GM20431 (cell line): ENCODE measurements around the gene CHADL.
"Not testable (repeated sequence)": the region's sequence is repeated elsewhere in the genome, so short reads cannot be mapped to it uniquely, and the experiment has no call there.

ENCODE experiments used
- in situ Hi-C: fragments of 300-500 bp; cut with MseI, MboI; formaldehyde crosslinking; loops from one replicate; pipeline ENCODE4 v1.15.0; 2020; ENCODE audit warnings: low sequenced_read_pairs; ENCODE audit not compliant: unreplicated experiment

CHADL gene

DNA sequence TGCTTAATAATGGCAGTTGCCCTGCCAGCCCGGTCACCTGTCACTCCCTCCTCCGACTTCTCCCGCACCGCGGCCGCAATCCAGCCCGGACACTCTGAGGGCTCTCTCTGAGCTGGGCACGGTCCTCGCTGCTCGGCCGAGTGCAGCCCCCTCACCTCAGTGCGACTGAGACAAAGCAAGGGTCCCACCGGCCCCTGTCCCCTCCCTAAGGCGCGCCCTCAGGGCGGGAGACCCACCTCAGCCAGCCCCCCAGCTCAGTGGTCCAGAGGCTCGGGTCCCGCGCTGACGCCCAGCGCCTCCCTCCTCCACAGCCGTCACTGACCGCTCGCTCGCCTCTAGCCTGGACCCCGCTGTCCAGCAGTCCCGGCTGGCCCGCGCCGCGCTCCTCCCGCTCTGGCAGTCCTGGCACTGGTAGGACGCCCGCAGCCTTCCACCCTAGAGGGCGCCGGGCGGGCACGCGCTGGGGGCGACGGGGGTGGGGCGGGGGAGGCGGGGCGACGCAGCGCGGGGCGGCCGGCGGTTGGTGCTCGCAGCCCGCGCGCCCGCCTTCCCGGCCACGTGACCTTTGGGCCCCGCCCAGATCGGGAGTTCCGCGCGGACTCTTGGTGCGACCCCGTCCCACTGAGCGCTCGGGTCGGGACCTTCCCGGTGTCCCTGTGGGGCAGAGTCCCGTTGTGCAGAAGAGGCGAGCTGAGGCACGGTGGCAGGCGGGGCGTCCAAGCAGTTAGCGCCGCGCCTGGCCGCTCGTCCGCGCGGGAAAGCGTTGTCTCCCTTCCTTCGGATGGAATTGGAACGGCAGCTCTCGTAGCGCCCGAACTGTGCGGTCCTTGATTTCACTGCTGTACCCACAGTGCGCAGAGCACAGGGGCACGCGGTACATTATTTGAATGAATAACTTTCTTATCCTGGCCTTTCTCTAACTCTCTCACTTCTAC lies 43.4 kb downstream of the CHADL start:
- in situ Hi-C loops = no loop called here

DNA sequence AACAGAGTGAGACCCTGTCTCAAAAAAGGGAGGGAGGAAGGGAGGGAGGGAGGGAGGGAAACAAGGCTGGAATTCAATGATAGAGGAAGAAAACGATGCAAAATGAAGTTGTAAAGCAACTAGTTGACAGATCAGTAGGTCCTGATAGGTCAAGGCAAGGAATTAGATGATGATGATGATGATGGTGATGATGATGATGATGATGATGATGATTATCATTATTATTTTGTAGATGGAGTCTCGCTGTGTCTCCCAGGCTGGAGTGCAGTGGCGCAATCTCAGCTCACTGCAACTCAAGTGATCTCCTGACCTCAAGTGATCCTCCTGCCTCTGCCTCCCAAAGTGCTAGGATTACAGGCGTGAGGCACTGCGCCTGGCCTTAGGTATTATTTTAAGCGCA lies 46.9 kb downstream of the CHADL start:
- in situ Hi-C loops = no loop called here

- in situ Hi-C loops = no loop called here
Measured at GRCh38 chr22:41191467-41191866, 49.3 kb downstream of the CHADL start.

GRCh38 chr22:41184679-41185078 lies 56.1 kb downstream of the CHADL start:
- in situ Hi-C loops = no loop called here

- in situ Hi-C loops = no loop called here
Measured at GRCh38 chr22:41181349-41182241, 59.1 kb downstream of the CHADL start.

- in situ Hi-C loops = no loop called here
Measured at GRCh38 chr22:41180926-41181325, 59.8 kb downstream of the CHADL start.

- in situ Hi-C loops = not testable (repeated sequence)
Measured at GRCh38 chr22:41180362-41180761, 60.4 kb downstream of the CHADL start.
